ENCODE data around the gene CARMIL1. TPM values are rescaled to one million over a fixed set of nuclear protein-coding genes. Genes with fewer than 3 reads are reported as not detected.

CARMIL1 gene
- total RNA-seq, 1 donor from 2014 or later = 30.4 TPM

DNA sequence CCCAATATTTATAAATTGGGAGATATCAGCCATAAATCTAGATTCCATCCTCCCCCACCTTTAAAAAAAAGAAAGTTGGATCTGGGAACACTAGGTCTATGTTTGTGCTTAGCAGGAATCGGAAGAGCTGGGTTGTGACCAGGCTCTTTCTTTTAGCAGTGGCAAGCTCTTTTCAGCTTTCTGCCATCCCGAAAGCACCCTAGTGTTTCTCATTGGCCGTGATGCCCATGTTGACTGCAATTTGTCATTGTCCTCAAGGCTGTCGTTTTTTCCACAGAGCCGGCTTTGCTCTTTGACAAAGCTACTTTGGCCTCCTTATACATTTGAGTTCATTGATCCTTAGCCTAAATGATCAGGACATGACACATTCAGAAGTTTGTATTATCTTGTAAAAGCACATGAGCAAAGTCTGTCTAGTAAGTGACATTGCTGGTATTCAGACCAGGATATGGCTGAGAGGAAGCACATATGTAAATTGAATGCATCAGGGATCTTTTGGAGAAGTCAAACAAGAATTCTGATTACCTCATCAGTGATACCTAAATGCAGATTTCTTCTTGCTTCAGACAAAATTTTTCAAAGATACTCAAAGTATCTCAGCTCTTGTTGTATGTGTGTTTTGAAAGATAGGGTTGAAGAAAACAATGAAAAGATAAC, 50.1 kb downstream of the CARMIL1 start:
- H3K9me3 ChIP-seq = no peaks in the 10 kb centered on the region
- ATAC-seq (no peak), DNase-seq (no peak)
- H3K27ac ChIP-seq = no peak overlapping the region
- intact Hi-C loops (cut with DNase I) = no loop called here
- no peaks in the 10 kb centered on the region for H3K27me3 ChIP-seq (ENCODE audit: low read depth)
- no peaks in the 10 kb centered on the region for H3K36me3 ChIP-seq
- no peak for TF ChIP-seq CTCF (IDR thresholded peaks at IDR 0.05)
- H3K4me3 ChIP-seq = no peak overlapping the region
- H3K4me1 ChIP-seq = peaks cover 40% of the 10 kb centered on the region

DNA sequence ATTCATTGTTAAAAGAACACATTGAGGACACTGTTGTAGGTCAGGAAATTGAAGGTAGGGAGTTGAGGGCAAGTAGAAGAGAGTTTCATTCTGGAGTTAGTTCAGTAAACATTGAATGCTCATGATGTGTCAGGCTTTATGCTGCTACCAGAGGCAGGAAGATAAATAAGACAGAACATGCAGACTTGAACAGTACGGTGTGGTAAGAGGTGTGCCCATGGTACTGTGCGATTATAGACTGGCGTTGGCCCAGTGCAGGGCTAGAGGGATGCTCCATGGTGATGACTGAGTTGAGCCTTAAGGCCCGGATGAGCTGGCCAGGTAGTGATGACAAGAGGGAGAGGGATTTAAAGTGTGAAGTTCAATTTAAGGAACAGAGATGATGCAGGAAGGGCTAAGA, 50.8 kb downstream of the CARMIL1 start:
- no peak for DNase-seq
- H3K36me3 ChIP-seq = no peaks in the 10 kb centered on the region
- H3K9me3 ChIP-seq = no peaks in the 10 kb centered on the region
- no peak for ATAC-seq
- peaks cover 33% of the 10 kb centered on the region for H3K4me1 ChIP-seq
- no peak overlapping the region for H3K27ac ChIP-seq
- TF ChIP-seq CTCF (IDR thresholded peaks at IDR 0.05) = no peak
- intact Hi-C loops (cut with DNase I) = no loop called here
- no peak overlapping the region for H3K4me3 ChIP-seq
- H3K27me3 ChIP-seq (ENCODE audit: low read depth) = no peaks in the 10 kb centered on the region

DNA sequence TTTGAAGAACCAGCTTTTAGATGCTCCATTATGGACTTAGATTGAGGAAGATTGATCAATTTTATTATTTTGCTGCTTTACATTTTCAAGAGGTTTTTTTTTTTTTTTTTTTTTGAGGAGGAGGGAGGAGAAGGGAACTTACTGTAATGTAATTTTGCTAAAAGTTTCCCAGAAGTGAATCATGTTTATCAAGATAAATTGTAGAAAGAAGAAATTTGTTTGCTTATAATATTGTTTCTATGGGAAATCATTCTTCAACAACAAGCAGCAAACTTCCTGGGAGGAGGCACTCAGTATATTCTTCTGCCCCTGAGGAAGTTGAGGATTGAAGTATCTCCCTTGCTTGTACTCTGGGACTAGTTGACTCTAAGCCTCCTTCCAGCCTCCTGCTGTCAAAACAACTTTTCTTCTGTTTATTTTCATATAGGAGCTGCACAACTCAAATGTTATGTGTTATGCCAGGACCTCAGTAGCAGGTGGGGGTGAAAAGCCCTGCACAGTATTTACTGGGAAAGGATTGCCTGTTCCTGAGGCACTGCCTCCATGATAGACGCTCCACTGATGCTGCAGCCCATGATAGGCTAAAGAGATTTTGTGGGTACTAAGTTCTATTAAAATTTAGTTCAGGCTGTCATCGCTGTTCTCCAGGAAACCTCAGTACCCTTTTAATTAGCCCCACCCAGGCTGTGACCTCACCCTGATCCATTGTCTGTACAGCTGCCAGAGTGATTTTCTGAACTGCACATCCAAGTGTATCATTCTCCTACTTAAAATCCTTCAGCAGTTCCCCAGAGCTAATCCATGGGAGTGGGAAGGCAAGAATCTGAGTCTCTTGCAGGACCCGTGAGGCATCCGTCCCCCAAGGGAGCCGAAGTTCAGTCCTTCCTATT, 51.9 kb downstream of the CARMIL1 start:
- no peaks in the 10 kb centered on the region for H3K27me3 ChIP-seq (ENCODE audit: low read depth)
- peaks cover 31% of the 10 kb centered on the region for H3K4me1 ChIP-seq
- no peak overlapping the region for H3K4me3 ChIP-seq
- no peak overlapping the region for H3K27ac ChIP-seq
- H3K9me3 ChIP-seq = no peaks in the 10 kb centered on the region
- DNase-seq (no peak), ATAC-seq (no peak)
- TF ChIP-seq CTCF (IDR thresholded peaks at IDR 0.05) = no peak
- intact Hi-C loops (cut with DNase I) = no loop called here
- H3K36me3 ChIP-seq = no peaks in the 10 kb centered on the region

- intact Hi-C loops (cut with DNase I) = no loop called here
- ATAC-seq (no peak), DNase-seq (no peak)
- H3K4me3 ChIP-seq = no peak overlapping the region
- peaks cover 40% of the 10 kb centered on the region for H3K4me1 ChIP-seq
- no peaks in the 10 kb centered on the region for H3K9me3 ChIP-seq
- no peaks in the 10 kb centered on the region for H3K27me3 ChIP-seq (ENCODE audit: low read depth)
- no peak overlapping the region for H3K27ac ChIP-seq
- TF ChIP-seq CTCF (IDR thresholded peaks at IDR 0.05) = no peak
- H3K36me3 ChIP-seq = no peaks in the 10 kb centered on the region
These were observed 53.0 kb downstream of the CARMIL1 start for GRCh38 chr6:25332165-25332564.

DNA sequence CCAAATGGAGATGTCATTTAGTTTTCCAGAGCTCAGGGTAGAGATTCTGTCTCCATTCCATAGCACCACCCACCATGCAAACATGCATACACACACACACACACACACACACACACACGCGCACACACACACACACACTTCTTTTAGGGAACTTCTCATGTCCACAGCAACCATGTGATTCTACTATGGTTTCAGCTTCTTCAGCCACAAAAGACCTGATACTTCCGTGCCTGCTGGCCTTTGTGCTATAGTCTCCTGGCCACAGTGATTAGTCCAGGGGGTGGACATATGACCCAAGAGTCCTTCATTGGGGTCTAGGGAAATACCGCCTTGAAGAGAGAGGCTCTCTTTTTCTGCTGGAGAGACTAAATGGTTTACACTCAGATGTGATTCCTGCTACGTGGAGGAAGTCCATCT, 53.5 kb downstream of the CARMIL1 start:
- no peak overlapping the region for H3K4me3 ChIP-seq
- peaks cover 45% of the 10 kb centered on the region for H3K4me1 ChIP-seq

More for the DNA sequence above, 53.5 kb downstream of the CARMIL1 start:
- DNase-seq = no peak
- ATAC-seq = peak; percentile 32 to 73
- Histone ChIP-seq H3K27ac (no peak overlapping the region), H3K36me3 (no peaks in the 10 kb centered on the region), H3K27me3 (ENCODE audit: low read depth) (no peaks in the 10 kb centered on the region), H3K9me3 (no peaks in the 10 kb centered on the region)
- no peak for TF ChIP-seq CTCF (IDR thresholded peaks at IDR 0.05)
- intact Hi-C loops (cut with DNase I) = no loop called here

Measured in lower lobe of right lung (tissue), 2 donors.